GM18511 (cell line): ENCODE data around the gene SPSB3.

ENCODE experiments used
- ATAC-seq: cut with Tn5 transposase; IDR thresholded peaks from one replicate; pipeline ENCODE4 v1.9.1; 2021; ENCODE audit warnings: mild to moderate bottlenecking, moderate library complexity; ENCODE audit not compliant: unreplicated experiment

The SPSB3 gene

GRCh38 chr16:1775846-1776671 lies 6.3 kb downstream of the SPSB3 start:
- no peak for ATAC-seq

- no peak for ATAC-seq
Measured at GRCh38 chr16:1775006-1775845, 7.1 kb downstream of the SPSB3 start.

GRCh38 chr16:1774448-1774780 lies 8.0 kb downstream of the SPSB3 start:
- no peak for ATAC-seq

GRCh38 chr16:1773703-1774447 lies 8.5 kb downstream of the SPSB3 start:
- no peak for ATAC-seq

- peak; percentile 56 for ATAC-seq
Measured at GRCh38 chr16:1772908-1773702, 9.3 kb downstream of the SPSB3 start, which contains the start of gene MRPS34. TSS of gene MRPS34 (minus strand) at chr16:1773134. CDS start at chr16:1773119, 15 bp downstream.

- no peak for ATAC-seq
Measured at GRCh38 chr16:1772362-1772907, 9.9 kb downstream of the SPSB3 start, which contains the start of gene EME2. TSS of gene EME2 (plus strand) at chr16:1772810. CDS start at chr16:1773228, 418 bp downstream.

GRCh38 chr16:1771864-1772361 lies 10.5 kb downstream of the SPSB3 start:
- ATAC-seq: no peak

- peak; percentile 43 for ATAC-seq
Measured at GRCh38 chr16:1771188-1771863, 11.0 kb downstream of the SPSB3 start, which contains the start of gene NME3. TSS of gene NME3 (minus strand) at chr16:1771543. CDS start at chr16:1771534, 9 bp downstream.

- no peak for ATAC-seq
Measured at GRCh38 chr16:1770328-1771187, 11.8 kb downstream of the SPSB3 start.

- no peak for ATAC-seq
Measured at GRCh38 chr16:1769402-1770300, 12.7 kb downstream of the SPSB3 start.

- ATAC-seq: no peak
Measured at GRCh38 chr16:1768767-1769401, 13.5 kb downstream of the SPSB3 start.

GRCh38 chr16:1768061-1768766 lies 14.2 kb downstream of the SPSB3 start:
- ATAC-seq: no peak

GRCh38 chr16:1767116-1767994 lies 15.0 kb downstream of the SPSB3 start:
- ATAC-seq: no peak

- ATAC-seq: no peak
Measured at GRCh38 chr16:1766701-1767100, 15.7 kb downstream of the SPSB3 start.

GRCh38 chr16:1766231-1766630 lies 16.1 kb downstream of the SPSB3 start:
- no peak for ATAC-seq
